CD4-positive, alpha-beta T cell treated with Interleukin-15 for 4 hours (primary cell): Measurements from ENCODE around the gene SH3PXD2A.

Experiments
- DNase-seq: peaks from one replicate; pipeline ENCODE4 v3.0.0-alpha.2; 2020; ENCODE audit warnings: low spot score

SH3PXD2A gene

DNA sequence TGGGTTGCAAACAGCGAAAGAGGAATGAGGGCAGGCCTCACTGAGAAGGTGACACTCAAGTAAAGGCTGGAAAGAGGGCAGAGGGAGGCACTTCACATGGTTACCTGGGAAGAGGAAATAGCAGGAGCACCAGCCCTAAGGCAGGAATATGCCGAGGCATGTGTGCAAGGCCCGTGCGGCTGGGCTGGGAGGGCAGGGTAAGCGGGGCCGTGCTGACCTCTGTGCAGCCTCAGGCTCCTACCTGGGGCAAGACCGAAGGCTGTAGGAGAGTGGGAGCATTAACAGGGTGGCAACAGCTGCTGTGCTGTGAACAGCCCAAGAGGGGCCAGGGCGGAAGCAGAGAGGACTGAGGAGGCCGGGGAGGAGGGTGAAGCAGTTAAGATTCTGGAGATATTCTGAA lies 24.0 kb upstream of the SH3PXD2A start:
- no peak for DNase-seq

DNA sequence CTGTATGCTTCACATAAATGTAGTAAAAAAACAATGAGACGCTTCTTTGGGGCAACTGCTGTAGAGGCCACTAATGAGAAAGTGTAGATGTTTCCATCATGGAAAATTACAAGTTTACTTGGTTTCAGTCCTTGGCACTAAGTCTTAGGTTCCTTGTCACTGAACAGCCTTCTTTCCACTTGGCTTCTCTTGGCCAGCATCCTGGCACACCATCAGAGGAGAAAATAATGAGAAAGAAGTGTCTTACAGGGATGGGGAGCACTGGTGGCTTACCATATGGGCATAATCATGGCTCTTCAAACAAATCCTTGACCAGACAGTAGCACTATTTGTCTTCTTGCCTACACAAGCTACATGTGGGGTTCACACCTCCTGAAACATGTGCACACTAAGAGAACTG lies 22.5 kb upstream of the SH3PXD2A start:
- DNase-seq: no peak

DNA sequence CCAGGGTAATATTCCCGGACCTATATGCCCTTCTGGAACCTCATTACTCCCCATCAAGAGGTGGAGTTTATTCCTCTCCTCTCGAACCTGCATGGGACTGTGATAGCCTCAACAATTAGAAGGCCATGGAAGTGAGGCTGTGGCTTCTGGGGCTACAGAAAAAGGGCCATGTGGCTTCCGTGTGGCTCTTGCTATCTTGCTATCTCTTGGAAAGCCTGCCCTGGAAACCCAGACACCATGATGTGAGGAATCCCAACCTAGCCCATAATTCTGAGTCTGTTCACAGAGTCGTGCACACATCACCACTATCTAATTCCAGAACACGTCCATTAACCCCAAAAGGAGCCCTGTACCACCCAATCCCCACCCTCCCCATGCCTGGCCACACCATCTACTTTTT lies 20.8 kb upstream of the SH3PXD2A start:
- DNase-seq: no peak

GRCh38 chr10:103874730-103875129 lies 19.4 kb upstream of the SH3PXD2A start:
- DNase-seq: no peak

GRCh38 chr10:103872137-103872931 lies 17.0 kb upstream of the SH3PXD2A start:
- DNase-seq: no peak

DNA sequence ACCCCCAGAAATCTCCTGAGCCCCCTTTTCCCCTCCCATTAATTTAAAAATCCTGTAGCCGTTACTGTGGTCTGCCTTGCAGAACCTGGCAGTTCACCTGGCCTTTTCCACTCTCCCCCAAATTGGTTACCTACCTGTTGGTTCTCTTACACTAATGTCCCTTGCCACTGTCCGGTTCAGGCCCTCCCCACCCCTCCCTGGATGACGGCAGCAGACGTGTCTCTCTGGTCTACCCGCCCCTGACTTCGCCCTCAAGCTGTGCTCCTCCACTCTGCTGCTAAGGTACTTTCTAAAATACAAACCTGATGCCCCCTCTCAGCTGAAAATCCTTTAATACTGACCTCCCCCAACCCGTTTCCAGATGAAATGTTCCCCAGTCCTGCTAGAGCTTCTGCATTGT lies 15.6 kb upstream of the SH3PXD2A start:
- DNase-seq: no peak

GRCh38 chr10:103870516-103870915 lies 15.1 kb upstream of the SH3PXD2A start:
- DNase-seq: no peak

- no peak for DNase-seq
These were observed 14.0 kb upstream of the SH3PXD2A start for GRCh38 chr10:103869336-103869735.

GRCh38 chr10:103868200-103868599 lies 12.8 kb upstream of the SH3PXD2A start:
- no peak for DNase-seq

GRCh38 chr10:103861505-103861904 lies 6.1 kb upstream of the SH3PXD2A start:
- no peak for DNase-seq

GRCh38 chr10:103859161-103860086 lies 4.0 kb upstream of the SH3PXD2A start:
- peak; percentile 58 for DNase-seq

- no peak for DNase-seq
These were observed 3.0 kb upstream of the SH3PXD2A start for GRCh38 chr10:103858360-103858759.

- no peak for DNase-seq
These were observed 1.4 kb upstream of the SH3PXD2A start for GRCh38 chr10:103856797-103857170.

DNA sequence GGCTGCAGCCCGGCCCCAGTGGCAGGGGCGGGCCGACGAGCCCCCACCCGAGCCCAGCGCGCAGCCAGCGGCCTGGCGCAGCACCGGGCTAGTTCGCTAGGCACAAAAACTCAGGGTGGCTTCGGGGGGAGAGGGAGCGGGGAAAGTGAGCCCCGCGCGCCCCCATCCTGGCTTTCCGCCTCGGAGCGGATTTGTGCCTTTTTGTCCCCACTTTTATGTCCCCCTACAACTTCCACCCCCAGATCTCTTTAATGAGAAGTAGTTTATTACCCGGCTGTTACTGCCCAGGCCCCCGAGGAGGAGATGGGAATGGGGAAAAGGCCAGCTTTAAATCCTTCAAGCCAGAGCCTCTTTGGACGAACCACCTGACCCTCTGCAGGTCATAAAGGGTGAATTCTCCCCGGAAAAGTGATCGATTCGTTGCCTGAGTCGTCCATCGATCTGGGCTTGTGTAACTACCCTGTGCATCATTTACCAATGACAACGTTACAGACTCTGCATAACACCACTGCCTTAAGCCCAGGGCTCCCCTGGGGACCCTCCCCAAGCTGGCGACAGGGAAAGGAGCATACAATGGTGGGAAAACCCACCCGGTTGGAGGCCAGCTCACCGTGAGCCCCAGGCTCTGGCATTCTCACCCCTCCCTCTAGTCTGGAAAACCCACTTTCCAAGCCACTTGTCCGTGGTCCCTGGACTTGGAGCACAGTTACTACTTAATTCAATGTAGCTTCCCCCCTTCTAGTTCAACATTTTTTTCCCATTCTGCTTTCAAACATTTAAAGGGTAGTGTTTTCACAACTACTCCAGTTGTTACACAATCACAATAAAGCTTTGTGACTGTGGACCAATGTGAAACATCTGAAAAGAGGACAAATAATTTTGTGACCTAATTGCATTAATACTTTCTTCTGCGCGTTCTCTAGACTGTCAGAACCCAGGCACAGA lies 748 bp upstream of the SH3PXD2A start:
- no peak for DNase-seq

GRCh38 chr10:103854686-103855391 lies 537 bp downstream of the SH3PXD2A start:
- no peak for DNase-seq

- DNase-seq: no peak
These were observed 1.1 kb downstream of the SH3PXD2A start for GRCh38 chr10:103854265-103854685.

DNA sequence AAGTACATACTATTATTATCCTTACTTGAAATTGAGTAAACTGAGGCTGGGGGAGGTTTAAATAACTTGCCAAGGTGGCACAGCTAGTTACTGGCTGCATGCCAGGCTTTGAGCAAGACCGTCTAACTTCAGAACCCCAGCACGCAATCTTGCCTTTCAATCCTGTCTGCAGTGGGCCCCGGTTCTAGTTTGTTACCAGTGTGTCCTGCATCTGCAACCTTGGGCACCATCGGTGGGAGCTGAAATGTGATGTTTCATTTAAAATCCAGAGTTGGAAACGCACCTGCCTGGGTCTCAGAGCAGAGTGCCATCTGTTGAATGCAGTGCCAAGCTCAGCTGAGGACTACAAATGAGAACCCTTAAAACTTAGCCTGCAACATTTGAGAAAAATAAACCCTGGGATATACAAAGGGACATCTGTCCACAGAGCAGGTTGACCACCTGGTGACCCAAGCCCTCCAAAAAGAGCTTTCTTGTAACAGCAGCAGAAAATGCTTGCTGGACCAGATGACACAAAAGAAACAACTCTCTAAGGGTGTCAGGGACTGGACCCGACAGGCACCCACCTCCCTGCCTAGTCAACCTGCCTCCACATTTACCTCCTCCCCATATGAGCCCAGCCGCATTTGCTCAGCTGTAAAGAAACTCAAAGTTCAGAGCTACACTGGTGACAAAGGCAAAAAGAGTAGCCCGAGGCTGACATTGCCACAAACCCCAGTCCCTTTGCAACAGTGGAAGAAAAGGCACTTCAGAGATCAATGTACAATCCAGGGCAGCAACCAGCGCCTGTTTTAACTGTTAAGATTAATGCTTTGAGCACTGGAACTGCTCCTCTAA lies 1.7 kb downstream of the SH3PXD2A start:
- no peak for DNase-seq

DNA sequence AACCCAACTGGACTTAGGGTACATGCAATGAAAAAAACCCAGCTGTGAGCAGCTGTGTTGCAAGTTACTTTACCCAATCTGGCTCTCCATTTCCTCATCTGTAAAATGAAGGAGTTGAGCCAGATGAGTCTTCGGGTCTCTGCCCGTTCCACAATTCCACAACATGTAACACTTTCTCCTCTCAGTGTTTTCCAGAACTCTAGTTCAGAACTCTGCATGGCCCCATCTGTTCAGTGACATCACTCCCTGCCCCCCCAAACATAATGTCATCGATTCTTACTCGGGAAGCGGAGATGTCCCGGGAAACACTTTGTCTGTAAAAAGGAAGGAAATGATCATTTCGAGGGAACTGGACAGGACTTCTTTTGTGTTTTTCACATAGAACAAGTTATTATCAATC lies 2.5 kb downstream of the SH3PXD2A start:
- DNase-seq: no peak

DNA sequence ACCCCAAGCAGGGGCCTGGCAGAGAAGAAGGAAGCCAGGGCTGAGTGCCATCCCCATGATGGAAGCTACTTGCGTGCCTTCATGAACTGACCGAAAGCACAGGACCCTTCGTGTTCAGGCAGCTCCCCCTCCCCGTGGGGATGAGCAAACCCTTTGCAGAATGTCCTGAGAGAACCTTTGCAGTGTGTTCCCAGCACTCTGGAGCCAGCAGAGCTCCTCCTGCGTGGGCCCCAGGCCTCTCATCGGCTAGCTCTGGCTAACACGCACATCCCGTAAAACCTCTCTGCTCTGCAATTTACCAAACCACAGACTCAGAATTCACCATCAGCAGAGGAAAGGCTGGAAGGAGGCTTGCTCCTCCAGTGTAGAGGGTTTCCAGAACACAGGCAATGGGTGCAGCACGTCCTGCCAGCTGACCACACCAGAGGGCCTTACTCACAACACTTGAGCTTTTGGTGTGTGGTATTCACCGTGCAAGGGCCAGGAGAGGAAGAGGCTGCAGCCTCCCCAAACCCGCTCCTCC lies 3.1 kb downstream of the SH3PXD2A start:
- DNase-seq: no peak

DNA sequence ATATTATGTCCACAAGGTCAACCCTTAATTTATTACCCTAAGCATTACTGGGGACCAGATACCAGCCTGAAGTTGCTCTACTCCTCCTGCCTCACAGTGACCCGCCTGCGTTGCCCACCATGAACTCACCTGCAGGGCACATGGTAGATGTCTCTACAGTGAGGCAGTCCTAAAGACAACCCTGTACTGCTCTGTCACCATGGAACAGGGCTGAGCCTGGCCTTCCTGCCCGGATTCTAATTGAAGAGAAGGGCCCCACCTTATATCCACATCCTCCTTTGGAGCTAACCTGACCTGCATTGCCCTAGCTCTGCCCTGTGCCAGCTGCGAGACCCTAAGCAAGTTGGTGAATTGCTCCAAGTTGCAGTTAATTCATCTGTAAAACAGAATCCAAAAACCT lies 4.1 kb downstream of the SH3PXD2A start:
- no peak for DNase-seq
